A549 (cell line): ENCODE measurements around the gene YKT6.

Source experiments
- CEBPB ChIP-seq, 2 experiments: fragments of >200 bp in 1 of 2; sonication (Bioruptor Twin) in 1 of 2; formaldehyde crosslinking in 1 of 2; IDR thresholded peaks; 2 replicates each; pipeline ENCODE4 v1.6.1; 2012 to 2016
- CHD2 ChIP-seq: fragments of 150-350 bp; IDR thresholded peaks from 2 replicates; pipeline ENCODE4 v1.6.1; 2014; ENCODE audit warnings: low read length; ENCODE audit not compliant: partially characterized antibody
- EP300 ChIP-seq, 2 experiments: fragments of >200 bp; sonication (Bioruptor Twin); formaldehyde crosslinking; IDR thresholded peaks; 2 replicates in 1 of 2; 3 replicates in 1 of 2; pipeline ENCODE4 v1.6.1; 2016 to 2017
- KDM5A ChIP-seq: fragments of 200-600 bp; sonication (generic); IDR thresholded peaks from 2 replicates; pipeline ENCODE4 v1.6.1; 2016; ENCODE audit warnings: antibody characterized with exemption, mild to moderate bottlenecking
- MAZ ChIP-seq: fragments of 150-350 bp; IDR thresholded peaks from 2 replicates; pipeline ENCODE4 v1.6.1; 2014; ENCODE audit warnings: antibody characterized with exemption, low read depth, low read length, borderline replicate concordance
- NFE2L2 ChIP-seq: fragments of 150-350 bp; conservative IDR thresholded peaks from 2 replicates; pipeline ENCODE4 v1.6.1; 2014; ENCODE audit warnings: low read length
- ZNF302 ChIP-seq: fragments of 250-450 bp; sonication (Bioruptor Pico); IDR thresholded peaks from 2 replicates; pipeline ENCODE4 v1.9.0; 2021; ENCODE audit warnings: inconsistent platforms, mild to moderate bottlenecking, moderate library complexity
- TF ChIP-seq, protein P1 (sequence below): fragments of >200 bp; sonication (Bioruptor Twin); formaldehyde crosslinking; IDR thresholded peaks from 3 replicates; pipeline ENCODE4 v1.5.1; 2016
- TF ChIP-seq, protein P2 (sequence below): fragments of >200 bp; sonication (Bioruptor Twin); formaldehyde crosslinking; IDR thresholded peaks from 3 replicates; pipeline ENCODE4 v1.6.1; 2016
- TF ChIP-seq, protein P3 (sequence below): fragments of 250-450 bp; sonication (Bioruptor Pico); IDR thresholded peaks from 2 replicates; pipeline ENCODE4 v1.5.0; 2021; ENCODE audit warnings: mild to moderate bottlenecking, moderate library complexity, borderline replicate concordance

DNA sequence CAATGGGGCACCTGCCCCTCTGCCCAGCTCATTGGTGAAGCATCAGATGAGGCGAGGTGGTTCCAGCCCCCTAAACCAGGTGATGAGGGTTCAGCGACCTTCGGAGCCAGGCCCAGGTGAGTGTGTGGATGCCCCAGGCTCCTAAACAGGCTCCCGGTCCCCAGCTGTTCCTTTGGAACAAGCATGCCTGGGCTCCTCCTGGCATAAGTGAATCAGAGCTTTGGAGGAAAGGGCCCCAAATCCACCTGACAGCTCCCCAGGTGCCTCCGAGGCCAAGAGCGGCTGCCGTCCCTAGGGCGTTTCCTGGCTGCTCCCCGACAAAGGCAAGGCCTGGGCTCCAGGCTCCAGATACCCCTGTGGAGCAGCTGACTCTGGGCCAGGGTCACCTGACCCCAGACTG, 61.3 kb downstream of the YKT6 start:
- TF ChIP-seq, protein P1, sequence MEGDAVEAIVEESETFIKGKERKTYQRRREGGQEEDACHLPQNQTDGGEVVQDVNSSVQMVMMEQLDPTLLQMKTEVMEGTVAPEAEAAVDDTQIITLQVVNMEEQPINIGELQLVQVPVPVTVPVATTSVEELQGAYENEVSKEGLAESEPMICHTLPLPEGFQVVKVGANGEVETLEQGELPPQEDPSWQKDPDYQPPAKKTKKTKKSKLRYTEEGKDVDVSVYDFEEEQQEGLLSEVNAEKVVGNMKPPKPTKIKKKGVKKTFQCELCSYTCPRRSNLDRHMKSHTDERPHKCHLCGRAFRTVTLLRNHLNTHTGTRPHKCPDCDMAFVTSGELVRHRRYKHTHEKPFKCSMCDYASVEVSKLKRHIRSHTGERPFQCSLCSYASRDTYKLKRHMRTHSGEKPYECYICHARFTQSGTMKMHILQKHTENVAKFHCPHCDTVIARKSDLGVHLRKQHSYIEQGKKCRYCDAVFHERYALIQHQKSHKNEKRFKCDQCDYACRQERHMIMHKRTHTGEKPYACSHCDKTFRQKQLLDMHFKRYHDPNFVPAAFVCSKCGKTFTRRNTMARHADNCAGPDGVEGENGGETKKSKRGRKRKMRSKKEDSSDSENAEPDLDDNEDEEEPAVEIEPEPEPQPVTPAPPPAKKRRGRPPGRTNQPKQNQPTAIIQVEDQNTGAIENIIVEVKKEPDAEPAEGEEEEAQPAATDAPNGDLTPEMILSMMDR = no peak
- TF ChIP-seq CEBPB (IDR thresholded peaks at IDR 0.05) (no peak), CHD2 (no peak), NFE2L2 (no peak), ZNF302 (CRISPR knock-in tag) (no peak), MAZ (no peak), EP300 (IDR thresholded peaks at IDR 0.05) (no peak), KDM5A (no peak)
- TF ChIP-seq, protein P2, sequence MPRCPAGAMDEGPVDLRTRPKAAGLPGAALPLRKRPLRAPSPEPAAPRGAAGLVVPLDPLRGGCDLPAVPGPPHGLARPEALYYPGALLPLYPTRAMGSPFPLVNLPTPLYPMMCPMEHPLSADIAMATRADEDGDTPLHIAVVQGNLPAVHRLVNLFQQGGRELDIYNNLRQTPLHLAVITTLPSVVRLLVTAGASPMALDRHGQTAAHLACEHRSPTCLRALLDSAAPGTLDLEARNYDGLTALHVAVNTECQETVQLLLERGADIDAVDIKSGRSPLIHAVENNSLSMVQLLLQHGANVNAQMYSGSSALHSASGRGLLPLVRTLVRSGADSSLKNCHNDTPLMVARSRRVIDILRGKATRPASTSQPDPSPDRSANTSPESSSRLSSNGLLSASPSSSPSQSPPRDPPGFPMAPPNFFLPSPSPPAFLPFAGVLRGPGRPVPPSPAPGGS = no peak
- TF ChIP-seq, protein P3, sequence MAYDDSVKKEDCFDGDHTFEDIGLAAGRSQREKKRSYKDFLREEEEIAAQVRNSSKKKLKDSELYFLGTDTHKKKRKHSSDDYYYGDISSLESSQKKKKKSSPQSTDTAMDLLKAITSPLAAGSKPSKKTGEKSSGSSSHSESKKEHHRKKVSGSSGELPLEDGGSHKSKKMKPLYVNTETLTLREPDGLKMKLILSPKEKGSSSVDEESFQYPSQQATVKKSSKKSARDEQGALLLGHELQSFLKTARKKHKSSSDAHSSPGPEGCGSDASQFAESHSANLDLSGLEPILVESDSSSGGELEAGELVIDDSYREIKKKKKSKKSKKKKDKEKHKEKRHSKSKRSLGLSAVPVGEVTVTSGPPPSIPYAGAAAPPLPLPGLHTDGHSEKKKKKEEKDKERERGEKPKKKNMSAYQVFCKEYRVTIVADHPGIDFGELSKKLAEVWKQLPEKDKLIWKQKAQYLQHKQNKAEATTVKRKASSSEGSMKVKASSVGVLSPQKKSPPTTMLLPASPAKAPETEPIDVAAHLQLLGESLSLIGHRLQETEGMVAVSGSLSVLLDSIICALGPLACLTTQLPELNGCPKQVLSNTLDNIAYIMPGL = no peak
